HCT116 (cell line): Measurements from ENCODE around the gene STAG1.

Experiments
- CEBPB ChIP-seq: IDR thresholded peaks from 2 replicates; pipeline ENCODE4 v1.6.1; 2012; ENCODE audit warnings: low read depth
- EGR1 ChIP-seq: IDR thresholded peaks from 2 replicates; pipeline ENCODE4 v1.6.1; 2012; ENCODE audit warnings: low read depth
- EZH2 ChIP-seq: fragments of 200-600 bp; sonication (generic); IDR thresholded peaks from 2 replicates; pipeline ENCODE4 v1.6.1; 2017; ENCODE audit warnings: antibody characterized with exemption, mixed run types
- POLR2A ChIP-seq: IDR thresholded peaks from 2 replicates; pipeline ENCODE4 v1.7.0; 2011; ENCODE audit warnings: borderline replicate concordance; ENCODE audit not compliant: insufficient read depth, insufficient read length; ENCODE audit errors: extremely low read depth
- POLR2AphosphoS5 ChIP-seq: IDR thresholded peaks from 2 replicates; pipeline ENCODE4 v1.6.1; 2011; ENCODE audit warnings: mild to moderate bottlenecking, low read depth, low read length, moderate library complexity
- RAD21 ChIP-seq: IDR thresholded peaks from 2 replicates; pipeline ENCODE4 v1.6.1; 2012; ENCODE audit warnings: low read depth, mild to moderate bottlenecking
- SIN3A ChIP-seq: IDR thresholded peaks from 2 replicates; pipeline ENCODE4 v1.6.1; 2012; ENCODE audit warnings: low read depth
- ZFX ChIP-seq: fragments of 450-650 bp; IDR thresholded peaks from 2 replicates; pipeline ENCODE4 v1.6.1; 2017
- ZNF274 ChIP-seq: fragments of 200-500 bp; sonication (Bioruptor generic); IDR thresholded peaks from 2 replicates; pipeline ENCODE4 v1.6.1; 2014; ENCODE audit warnings: mild to moderate bottlenecking, low read depth, low read length, inconsistent platforms
- TF ChIP-seq, protein P1 (sequence below), 3 experiments: fragments of 200-600 bp in 1 of 3; sonication (generic) in 1 of 3; IDR thresholded peaks in 2 of 3; conservative IDR thresholded peaks in 1 of 3; 2 replicates each; pipeline ENCODE4 v1.5.1; 2012 to 2017; ENCODE audit warnings: low read depth in 2 of 3, low read length in 2 of 3, antibody characterized with exemption in 1 of 3, borderline replicate concordance in 1 of 3, control low read depth in 1 of 3, mild to moderate bottlenecking in 1 of 3, mixed read lengths in 1 of 3, mixed run types in 1 of 3, moderate library complexity in 1 of 3; ENCODE audit not compliant: insufficient read depth in 1 of 3
- TF ChIP-seq, protein P2 (sequence below): IDR thresholded peaks from 2 replicates; pipeline ENCODE4 v1.6.1; 2011; ENCODE audit warnings: mild to moderate bottlenecking, low read length, moderate library complexity; ENCODE audit not compliant: insufficient replicate concordance; ENCODE audit errors: extremely low read depth
- TF ChIP-seq, protein P3 (sequence below): IDR thresholded peaks from 2 replicates; pipeline ENCODE4 v1.6.1; 2012

DNA sequence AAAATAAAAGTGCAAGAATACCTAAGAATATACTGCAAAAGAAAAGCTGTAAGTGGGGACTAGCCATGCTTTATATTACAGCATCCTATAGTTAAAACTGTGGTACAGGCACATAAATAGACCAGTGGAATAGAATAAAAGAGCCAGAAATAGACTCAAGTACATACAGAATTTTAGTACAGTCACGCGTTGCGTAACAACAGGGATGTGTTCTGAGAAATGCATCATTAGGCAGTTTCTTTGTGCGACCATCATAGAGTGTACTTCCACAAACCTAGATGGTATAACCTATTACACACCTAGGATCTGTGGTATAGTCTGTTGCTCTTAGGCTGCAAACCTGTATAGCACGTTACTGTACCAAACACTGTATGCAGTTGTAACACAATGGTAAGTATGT lies 440.2 kb downstream of the STAG1 start:
- TF ChIP-seq, protein P1, sequence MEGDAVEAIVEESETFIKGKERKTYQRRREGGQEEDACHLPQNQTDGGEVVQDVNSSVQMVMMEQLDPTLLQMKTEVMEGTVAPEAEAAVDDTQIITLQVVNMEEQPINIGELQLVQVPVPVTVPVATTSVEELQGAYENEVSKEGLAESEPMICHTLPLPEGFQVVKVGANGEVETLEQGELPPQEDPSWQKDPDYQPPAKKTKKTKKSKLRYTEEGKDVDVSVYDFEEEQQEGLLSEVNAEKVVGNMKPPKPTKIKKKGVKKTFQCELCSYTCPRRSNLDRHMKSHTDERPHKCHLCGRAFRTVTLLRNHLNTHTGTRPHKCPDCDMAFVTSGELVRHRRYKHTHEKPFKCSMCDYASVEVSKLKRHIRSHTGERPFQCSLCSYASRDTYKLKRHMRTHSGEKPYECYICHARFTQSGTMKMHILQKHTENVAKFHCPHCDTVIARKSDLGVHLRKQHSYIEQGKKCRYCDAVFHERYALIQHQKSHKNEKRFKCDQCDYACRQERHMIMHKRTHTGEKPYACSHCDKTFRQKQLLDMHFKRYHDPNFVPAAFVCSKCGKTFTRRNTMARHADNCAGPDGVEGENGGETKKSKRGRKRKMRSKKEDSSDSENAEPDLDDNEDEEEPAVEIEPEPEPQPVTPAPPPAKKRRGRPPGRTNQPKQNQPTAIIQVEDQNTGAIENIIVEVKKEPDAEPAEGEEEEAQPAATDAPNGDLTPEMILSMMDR (IDR thresholded peaks at IDR 0.05 in 2 of 3, conservative IDR thresholded peaks at IDR 0.05 in 1 of 3; ENCODE audit: borderline replicate concordance in 1 of 3, insufficient read depth in 1 of 3, low read depth in 2 of 3, low read length in 2 of 3): no peak
- TF ChIP-seq POLR2AphosphoS5: no peak
- TF ChIP-seq EZH2: no peak
- no peak for TF ChIP-seq POLR2A
- no peak for TF ChIP-seq ZNF274
- TF ChIP-seq, protein P2, sequence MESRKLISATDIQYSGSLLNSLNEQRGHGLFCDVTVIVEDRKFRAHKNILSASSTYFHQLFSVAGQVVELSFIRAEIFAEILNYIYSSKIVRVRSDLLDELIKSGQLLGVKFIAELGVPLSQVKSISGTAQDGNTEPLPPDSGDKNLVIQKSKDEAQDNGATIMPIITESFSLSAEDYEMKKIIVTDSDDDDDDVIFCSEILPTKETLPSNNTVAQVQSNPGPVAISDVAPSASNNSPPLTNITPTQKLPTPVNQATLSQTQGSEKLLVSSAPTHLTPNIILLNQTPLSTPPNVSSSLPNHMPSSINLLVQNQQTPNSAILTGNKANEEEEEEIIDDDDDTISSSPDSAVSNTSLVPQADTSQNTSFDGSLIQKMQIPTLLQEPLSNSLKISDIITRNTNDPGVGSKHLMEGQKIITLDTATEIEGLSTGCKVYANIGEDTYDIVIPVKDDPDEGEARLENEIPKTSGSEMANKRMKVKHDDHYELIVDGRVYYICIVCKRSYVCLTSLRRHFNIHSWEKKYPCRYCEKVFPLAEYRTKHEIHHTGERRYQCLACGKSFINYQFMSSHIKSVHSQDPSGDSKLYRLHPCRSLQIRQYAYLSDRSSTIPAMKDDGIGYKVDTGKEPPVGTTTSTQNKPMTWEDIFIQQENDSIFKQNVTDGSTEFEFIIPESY: no peak
- TF ChIP-seq, protein P3, sequence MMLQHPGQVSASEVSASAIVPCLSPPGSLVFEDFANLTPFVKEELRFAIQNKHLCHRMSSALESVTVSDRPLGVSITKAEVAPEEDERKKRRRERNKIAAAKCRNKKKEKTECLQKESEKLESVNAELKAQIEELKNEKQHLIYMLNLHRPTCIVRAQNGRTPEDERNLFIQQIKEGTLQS: no peak
- TF ChIP-seq RAD21: no peak
- TF ChIP-seq ZFX: no peak
- TF ChIP-seq SIN3A: no peak
- no peak for TF ChIP-seq CEBPB
- no peak for TF ChIP-seq EGR1
